ENCODE measurements around the gene GRB2.
"Not testable (repeated sequence)": the region's sequence is repeated elsewhere in the genome, so short reads cannot be mapped to it uniquely, and the experiment has no call there.

The GRB2 gene

DNA sequence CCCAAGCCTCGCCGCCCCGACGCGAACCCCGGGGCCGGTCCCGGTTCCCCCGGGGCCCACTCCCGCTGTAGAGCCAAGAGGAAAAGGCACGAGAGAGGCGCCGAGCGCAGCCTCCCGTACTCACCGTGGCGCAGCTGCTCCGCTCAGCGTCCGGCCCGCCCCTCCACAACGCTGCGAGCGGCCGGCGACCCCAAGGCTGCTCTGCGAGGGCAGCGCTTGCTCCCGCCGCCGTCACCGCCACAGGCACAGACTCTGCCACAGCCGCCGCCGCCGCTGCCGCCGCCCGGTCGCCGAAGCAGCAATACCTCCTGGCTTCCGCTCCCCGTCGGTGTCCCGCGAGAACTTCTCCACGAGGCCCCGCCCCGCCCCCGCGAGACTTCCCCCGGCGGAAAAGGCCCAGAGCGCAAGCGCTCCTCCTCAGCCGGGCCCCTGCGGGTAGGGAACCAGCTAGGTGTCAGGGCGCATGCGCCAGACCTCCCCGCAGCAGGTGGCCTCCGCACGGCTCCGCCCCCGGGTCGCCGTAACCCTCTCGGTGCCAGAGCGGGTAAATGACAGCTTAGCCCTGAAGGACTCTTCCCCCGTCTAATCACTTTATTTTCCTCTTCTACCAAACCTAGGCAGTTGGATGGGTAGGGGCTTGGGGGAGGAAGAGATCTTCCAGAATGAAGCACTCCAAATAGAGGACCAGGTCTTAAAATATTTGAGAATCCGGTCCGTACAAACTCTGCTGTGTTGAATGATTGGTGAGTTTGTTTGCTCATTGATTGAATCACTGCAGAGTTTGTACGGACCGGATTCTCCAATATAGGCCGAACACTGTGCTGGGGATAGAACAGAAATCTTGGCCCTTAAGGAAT, at the start of gene GRB2:
GRB2 (minus strand) TSS at position 314 of the 857 bp plus-strand sequence. CDS start 12,050 bp downstream, outside the sequence.
- DNase-seq (ENCODE audit: low read depth), result peak; percentile 90

GRCh38 chr17:75454672-75455071, 49.2 kb upstream of the GRB2 start:
- not testable (repeated sequence) for DNase-seq (ENCODE audit: low read depth)

GRCh38 chr17:75454193-75454592, 48.7 kb upstream of the GRB2 start:
- DNase-seq (ENCODE audit: low read depth), result no peak

- no peak for DNase-seq (ENCODE audit: low read depth)
Measured at GRCh38 chr17:75450270-75450669, 44.8 kb upstream of the GRB2 start.

GRCh38 chr17:75447951-75448856, 42.7 kb upstream of the GRB2 start:
- DNase-seq (ENCODE audit: low read depth), result no peak

DNA sequence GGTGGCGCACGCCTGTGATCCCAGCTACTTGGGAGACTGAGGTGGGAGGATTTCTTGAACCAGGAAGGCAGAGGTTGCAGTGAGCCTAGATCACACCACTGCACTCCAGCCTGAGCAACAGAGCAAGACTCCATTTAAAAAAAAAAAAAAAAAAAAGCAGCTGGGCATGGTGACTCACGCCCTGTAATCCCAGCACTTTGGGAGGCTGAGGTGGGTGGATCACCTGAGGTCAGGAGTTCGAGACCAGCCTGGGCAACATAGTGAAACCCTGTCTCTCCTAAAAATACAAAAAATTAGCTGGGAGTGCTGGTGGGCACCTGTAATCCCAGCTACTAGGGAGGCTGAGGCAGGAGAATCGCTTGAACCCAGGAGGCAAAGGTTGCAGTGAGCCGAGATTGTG, 40.4 kb upstream of the GRB2 start:
- DNase-seq (ENCODE audit: low read depth), result not testable (repeated sequence)

DNA sequence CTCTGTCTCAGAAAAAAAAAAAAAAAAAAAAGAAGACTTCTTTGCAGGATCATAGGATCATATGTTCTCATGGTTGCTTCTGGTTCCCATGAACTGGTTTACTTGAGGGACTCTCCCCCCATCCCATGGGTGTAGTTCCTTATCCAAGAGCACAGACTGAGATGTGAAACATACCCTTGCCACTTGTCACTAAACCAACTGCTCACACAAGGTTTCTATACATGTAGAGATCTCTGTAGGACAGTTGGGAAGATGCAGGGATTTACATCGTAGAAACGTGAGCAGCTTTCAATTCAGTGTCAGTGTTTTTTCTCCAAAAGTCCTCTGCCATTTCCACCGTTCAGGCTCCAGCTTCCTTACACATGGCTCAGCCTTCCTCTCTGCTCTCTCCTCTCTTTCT, 39.8 kb upstream of the GRB2 start:
- no peak for DNase-seq (ENCODE audit: low read depth)

DNA sequence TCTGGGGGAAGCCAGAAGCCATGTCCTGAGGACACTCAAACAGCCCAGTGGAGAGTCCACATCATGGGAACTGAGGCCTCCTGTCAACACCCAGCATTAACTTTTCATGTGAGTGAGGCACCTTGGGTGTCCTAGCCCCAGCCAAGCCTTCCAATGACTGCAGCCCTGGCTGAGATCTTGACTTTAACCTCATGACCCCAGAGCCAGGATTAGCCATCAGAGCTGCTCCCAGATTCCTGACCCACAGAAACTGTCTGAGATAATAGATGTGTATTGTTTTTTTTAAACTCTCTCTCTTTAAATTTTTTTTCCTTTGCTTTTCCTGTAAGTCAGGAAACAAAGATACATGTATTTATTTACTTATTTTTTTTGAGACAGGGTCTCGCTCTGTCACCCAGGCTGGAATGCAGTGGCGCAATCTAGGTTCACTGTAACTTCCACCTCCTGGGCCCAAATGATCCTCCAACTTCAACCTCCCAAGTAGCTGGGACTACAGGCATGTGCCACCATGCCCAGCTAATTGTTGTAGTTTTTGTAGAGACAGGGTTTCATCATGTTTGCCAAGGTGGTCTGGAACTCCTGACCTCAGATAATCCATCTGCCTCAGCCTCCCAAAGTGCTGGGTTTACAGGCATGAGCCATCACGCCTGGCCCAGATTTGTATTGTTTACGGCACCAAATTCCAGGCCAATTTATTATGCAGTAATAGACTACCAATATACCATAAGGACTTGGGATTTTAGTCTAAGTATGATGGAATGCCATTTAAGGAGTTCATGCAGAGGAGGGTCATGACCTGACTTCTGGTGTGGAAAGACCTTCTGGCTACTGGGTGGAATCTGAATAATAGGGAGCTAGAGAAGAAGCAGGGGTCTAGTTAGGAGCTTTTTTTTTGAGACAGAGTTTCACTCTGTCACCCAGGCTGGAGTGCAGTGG, 37.0 kb upstream of the GRB2 start:
- no peak for DNase-seq (ENCODE audit: low read depth)

DNA sequence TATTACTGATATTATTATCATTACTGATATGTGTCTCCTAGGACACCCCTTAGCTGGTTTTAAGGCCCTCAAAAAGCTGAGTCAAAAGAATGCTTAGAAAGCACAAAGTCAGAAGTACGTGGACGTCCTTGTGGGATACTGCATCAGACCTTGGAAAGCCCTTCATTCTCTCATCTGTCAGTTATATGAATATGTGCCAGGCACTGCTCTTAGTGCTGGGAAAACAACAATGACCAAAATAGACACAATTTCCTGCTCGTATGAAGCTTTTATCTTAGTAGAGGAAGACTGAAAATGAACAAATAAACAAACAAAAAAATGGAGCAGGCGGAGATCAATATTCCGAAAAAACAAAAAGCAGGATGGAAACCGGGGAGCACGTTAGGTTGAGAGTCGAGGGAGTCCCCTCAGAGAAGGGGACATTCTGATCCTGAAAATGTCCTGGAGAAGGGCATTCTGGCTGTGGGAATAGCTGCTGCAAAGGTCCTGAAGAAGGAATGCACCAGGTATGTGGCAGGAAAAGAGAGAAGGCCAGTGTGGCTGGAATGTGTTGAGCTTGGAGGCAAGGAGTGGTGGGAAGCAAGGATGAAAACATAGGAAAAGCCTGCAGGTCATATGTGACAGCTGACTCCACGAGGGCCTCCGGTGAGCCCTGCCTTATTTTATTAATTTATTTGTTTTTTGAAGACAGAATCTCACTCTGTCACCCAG, 35.4 kb upstream of the GRB2 start:
- no peak for DNase-seq (ENCODE audit: low read depth)

- DNase-seq (ENCODE audit: low read depth), result no peak
Measured at GRCh38 chr17:75439287-75439686, 33.8 kb upstream of the GRB2 start.

DNA sequence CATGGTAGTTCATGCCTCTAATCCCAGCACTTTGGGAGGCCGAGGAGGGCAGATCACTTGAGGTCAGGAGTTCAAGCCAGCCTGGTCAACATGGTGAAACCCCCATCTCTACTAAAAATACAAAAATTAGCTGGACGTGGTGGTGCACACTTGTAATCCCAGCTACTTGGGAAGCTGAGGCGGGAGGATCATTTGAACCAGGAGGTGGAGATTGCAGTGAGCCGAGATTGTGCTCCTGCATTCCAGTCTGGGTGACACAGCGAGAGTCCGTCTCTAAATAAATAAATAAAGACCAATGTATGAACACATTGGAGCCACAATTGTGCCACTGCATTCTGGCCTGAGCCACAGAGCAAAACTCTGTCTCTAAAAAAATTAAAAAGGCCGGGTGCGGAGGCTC, 31.9 kb upstream of the GRB2 start:
- not testable (repeated sequence) for DNase-seq (ENCODE audit: low read depth)

DNA sequence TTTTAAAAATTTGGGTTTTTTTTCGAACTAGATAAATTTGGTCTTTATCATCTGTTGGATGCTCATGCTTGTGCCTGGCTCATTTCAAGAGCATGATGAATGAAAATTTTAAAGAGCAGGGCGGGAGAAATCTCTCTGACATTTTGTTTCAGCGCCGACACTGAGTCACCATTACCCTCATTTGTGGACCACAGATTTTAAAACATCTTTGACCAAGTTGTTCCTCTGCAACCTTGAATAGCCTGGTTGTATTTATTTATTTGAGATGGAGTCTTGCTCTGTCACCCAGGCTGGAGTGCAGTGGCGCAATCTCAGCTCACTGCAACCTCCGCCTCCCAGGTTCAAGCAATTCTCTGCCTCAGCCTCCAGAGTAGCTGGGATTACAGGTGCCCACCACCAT, 29.0 kb upstream of the GRB2 start:
- not testable (repeated sequence) for DNase-seq (ENCODE audit: low read depth)

DNA sequence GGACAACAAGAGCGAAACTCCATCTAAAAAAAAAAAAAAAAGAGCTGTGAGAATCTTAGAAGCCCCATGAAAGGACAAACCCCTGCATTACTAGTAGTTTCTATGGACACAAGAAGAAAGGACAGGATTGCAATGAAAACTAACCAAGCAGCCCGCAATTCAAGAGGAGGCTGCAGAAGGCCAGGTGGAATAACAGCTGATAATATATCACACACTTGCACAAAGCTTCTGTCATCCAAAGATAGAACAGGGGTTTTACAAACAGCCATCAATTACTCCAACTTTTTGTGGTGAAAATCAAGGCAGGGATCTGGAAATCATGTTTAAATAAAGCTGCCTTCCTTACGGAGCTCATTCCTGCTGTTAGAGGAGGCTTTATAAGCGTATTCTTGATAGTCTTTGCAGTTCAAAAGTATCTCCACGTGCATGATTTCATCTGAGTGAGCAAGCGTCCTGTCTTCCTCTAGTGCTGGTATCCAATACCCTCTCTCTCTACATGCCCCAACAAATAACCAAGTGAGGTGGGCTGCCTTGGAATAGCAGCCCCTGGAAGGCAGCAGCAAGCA, 27.8 kb upstream of the GRB2 start:
- DNase-seq (ENCODE audit: low read depth), result no peak

DNA sequence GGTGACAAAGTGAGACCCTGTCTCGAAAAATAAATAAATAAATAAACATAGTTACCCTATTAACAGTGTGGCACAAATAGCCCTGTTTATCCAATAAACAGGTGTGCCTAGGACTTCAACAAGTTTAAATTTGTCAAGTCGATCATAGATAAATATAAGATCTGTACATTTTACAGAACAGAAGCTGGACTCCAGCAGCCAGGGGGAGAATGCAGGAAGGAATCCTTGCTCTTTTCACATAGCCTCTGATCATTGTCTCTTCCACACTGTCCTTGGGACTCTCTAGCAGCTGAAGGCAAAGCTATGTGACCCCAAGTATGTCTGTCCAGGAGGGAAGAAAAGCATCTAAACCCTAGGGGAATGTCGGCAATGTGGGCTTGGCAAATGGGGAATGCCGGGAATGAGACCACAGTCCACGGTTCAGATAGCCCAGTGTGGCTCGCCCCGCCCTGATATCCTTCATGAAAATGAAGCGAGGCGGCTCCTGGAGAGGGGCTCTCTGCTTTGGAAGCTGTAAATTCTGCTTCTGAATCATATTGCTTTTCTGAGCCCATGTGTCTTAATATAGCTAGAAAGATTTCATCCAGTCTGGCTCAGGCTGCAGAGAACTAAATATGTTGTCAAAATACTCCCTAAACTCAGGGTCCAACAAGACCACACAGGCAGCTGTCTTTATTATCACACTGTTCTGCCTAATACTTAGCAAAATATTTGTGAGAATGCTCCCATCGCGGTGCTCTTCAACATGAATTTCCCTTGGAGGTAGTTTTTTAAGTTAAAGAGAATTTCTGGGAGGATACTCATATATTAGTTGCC, 24.9 kb upstream of the GRB2 start:
- no peak for DNase-seq (ENCODE audit: low read depth)

DNA sequence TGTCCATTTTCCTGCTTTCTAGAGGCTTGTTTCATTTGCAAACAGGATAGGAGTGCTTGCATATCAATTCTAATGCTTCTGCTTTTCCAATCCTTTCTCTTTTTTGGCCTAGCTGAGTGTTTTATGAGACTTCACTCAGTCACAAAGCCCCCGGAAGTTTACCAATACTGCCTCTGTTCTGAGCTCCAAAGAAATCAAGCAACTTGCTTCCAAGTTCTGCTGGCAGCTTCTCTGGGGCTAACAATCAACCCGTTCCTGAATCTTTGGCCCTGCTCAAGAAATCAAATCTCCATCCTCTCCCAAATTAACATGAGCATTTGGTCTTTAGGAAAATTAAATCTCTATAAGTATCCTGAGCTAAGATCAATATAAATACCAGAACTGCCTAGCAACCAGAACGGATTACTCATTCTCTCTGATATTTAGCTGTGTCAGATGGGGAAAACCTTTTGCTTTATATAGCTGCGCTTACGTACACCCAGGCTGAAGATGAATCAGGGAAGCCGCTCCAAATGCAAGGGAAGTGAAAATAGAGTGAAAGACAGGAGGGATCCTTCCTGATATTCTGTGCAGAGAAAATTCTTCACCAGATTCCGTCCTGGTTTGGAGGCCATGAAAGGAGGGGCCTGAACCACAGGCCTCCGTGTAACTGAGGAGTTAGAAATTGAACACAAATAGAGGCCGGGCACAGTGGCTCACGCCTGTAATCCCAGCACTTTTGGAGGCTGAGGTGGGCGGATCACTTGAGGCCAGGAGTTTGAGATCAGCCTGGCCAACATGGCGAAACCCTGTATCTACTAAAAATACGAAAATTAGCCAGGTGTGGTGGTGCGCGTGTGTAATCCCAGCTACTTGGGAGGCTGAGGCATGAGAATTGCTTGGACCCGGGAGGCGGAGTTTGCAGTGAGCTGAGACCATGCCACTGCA, 23.3 kb upstream of the GRB2 start:
- DNase-seq (ENCODE audit: low read depth), result peak; percentile 61

DNA sequence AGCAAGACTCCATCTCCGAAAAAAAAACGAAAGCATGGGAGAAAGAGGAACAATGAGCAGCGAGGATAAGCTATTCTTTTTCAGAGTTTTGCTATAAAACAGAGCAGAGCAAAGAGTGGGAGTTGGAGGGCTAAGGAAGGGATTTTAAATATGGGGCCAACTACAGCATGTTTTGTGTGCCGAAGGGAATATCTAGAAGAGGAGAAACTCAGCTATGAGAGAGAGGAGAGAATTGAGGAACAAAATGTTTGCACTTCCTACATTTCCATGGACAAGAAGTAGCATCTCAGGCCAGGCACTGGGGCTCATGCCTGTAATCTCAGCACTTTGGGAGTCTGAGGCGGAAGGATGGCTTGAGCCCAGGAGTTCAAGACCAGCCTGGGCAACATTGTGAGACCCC, 13.1 kb upstream of the GRB2 start:
- no peak for DNase-seq (ENCODE audit: low read depth)

- DNase-seq (ENCODE audit: low read depth), result no peak
Measured at GRCh38 chr17:75417054-75417580, 11.6 kb upstream of the GRB2 start.

DNA sequence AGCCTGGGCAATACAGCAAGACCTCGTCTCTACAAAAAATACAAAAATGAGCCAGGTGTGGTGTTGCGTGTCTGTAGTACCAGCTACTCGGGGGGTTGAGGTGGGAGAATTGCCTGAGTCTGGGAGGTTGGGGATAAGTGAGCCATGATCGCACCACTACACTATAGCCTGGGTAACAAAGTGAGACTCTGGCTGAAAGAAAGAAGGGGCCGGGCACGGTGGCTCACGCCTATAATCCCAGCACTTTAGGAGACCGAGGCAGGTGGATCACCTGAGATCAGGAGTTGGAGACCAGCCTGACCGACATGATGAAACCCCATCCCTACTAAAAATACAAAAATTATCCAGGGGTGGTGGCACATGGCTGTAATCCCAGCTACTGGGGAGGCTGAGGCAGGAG, 10.5 kb upstream of the GRB2 start:
- DNase-seq (ENCODE audit: low read depth), result no peak

DNA sequence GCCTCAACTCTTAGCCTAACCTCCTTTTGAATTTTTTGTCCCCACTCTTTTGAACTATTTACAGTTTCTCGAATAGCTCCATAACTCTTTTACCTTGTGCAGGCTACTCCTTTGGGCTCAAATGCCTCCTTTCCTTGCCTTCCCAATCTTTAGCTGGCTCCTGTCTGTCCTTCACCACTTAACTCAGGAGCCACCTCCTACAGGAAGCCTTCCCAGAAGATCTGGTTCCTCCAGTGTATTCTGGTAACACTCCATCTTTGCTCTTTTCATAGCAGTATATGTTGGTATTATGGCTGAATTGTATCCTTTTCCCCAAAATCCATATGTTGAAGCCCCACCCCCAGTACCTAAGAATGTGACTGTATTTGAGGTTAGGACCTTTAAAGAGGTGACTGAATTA, 9.0 kb upstream of the GRB2 start:
- no peak for DNase-seq (ENCODE audit: low read depth)
